ENCODE data around the gene COMMD1.

Gene COMMD1

DNA sequence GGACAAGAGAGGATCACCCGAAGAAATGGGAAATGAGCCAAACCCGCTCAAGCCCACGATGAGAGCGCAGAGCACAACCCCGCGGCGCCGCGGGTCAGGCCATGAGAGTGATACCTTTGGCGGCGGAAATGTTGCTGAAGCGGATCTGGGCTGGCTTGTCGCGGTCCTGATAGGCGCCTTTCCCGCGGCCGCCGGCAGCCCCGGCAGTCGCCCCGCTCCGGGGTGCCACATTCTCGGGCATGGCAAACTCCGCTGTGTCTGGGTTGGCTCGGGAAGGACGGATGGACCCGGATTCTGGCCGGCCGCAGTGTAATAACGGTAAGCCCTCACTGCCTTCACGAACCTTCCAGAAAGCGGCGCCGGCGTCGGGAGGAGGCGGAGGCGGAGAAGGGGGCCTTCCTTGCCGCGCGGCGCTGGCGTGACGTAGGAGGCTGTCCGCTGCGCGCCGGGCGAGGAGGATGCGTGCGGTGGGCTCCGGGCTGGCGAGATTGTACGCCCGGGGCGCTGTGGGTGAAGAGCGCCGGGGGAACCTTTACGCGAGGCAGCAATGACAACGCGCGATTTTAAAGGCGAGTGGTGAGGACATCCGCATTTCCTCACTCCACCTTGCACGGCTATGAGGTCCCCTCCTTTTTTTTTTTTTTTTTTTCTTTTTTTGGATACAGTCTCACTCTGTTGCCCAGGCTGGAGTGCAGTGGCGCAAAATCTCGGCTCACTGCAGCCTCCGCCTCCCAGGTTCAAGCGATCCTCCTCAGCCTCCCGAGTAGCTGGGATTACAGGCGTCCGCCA lies 17.0 kb upstream of the COMMD1 start, which contains the start of gene CCT4 (continued):
- TF ChIP-seq ZNF518A (tag by site-specific recombination; conservative IDR thresholded peaks at IDR 0.05; ENCODE audit: low read depth) (peak; percentile 31; the same call in 1 of the 2 replicates), KLF9 (tag by site-specific recombination; IDR thresholded peaks at IDR 0.05; ENCODE audit: low read depth) (peak; percentile 50), ZNF184 (tag by site-specific recombination; IDR thresholded peaks at IDR 0.05) (no peak), ZNF311 (tag by site-specific recombination; IDR thresholded peaks at IDR 0.05; ENCODE audit: borderline replicate concordance) (no peak), ZNF654 (tag by site-specific recombination; IDR thresholded peaks at IDR 0.05; ENCODE audit: low read depth) (no peak), KLF10 (tag by site-specific recombination; IDR thresholded peaks at IDR 0.05) (0 out of 2 replicates have a peak, but pooled peaks have one; percentile 25), MEIS1 (CRISPR knock-in tag; IDR thresholded peaks at IDR 0.05; ENCODE audit: borderline replicate concordance) (no peak), ZNF747 (tag by site-specific recombination; IDR thresholded peaks at IDR 0.05) (no peak), ZNF404 (tag by site-specific recombination; IDR thresholded peaks at IDR 0.05) (no peak), PRDM4 (tag by site-specific recombination; IDR thresholded peaks at IDR 0.05) (peak; percentile 40; the same call in 1 of the 2 replicates), SCRT2 (tag by site-specific recombination; IDR thresholded peaks at IDR 0.05) (no peak), ZNF148 (tag by site-specific recombination; IDR thresholded peaks at IDR 0.05; ENCODE audit: borderline replicate concordance) (no peak), ZNF768 (tag by site-specific recombination; IDR thresholded peaks at IDR 0.05) (no peak), REPIN1 (tag by site-specific recombination; IDR thresholded peaks at IDR 0.05; ENCODE audit: low read depth) (no peak), ZNF777 (tag by site-specific recombination; IDR thresholded peaks at IDR 0.05; ENCODE audit: borderline replicate concordance) (peak; percentile 72), ZNF596 (tag by site-specific recombination; IDR thresholded peaks at IDR 0.05) (no peak), ZNF155 (tag by site-specific recombination; IDR thresholded peaks at IDR 0.05) (no peak), ZNF133 (tag by site-specific recombination; IDR thresholded peaks at IDR 0.05) (no peak), ZBTB6 (tag by site-specific recombination; IDR thresholded peaks at IDR 0.05) (no peak), GLI2 (tag by site-specific recombination; IDR thresholded peaks at IDR 0.05; ENCODE audit: borderline replicate concordance, low read depth) (no peak), ZNF221 (tag by site-specific recombination; IDR thresholded peaks at IDR 0.05; ENCODE audit: borderline replicate concordance) (no peak), ZNF558 (tag by site-specific recombination; IDR thresholded peaks at IDR 0.05) (no peak), ZNF366 (tag by site-specific recombination; conservative IDR thresholded peaks at IDR 0.05) (peak; percentile 31; the same call in 1 of the 2 replicates)
- TF ChIP-seq, protein P1, sequence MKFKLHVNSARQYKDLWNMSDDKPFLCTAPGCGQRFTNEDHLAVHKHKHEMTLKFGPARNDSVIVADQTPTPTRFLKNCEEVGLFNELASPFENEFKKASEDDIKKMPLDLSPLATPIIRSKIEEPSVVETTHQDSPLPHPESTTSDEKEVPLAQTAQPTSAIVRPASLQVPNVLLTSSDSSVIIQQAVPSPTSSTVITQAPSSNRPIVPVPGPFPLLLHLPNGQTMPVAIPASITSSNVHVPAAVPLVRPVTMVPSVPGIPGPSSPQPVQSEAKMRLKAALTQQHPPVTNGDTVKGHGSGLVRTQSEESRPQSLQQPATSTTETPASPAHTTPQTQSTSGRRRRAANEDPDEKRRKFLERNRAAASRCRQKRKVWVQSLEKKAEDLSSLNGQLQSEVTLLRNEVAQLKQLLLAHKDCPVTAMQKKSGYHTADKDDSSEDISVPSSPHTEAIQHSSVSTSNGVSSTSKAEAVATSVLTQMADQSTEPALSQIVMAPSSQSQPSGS (tag by site-specific recombination; IDR thresholded peaks at IDR 0.05; ENCODE audit: low read depth) = no peak
- TF ChIP-seq, protein P2, sequence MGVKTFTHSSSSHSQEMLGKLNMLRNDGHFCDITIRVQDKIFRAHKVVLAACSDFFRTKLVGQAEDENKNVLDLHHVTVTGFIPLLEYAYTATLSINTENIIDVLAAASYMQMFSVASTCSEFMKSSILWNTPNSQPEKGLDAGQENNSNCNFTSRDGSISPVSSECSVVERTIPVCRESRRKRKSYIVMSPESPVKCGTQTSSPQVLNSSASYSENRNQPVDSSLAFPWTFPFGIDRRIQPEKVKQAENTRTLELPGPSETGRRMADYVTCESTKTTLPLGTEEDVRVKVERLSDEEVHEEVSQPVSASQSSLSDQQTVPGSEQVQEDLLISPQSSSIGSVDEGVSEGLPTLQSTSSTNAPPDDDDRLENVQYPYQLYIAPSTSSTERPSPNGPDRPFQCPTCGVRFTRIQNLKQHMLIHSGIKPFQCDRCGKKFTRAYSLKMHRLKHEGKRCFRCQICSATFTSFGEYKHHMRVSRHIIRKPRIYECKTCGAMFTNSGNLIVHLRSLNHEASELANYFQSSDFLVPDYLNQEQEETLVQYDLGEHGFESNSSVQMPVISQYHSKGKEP (tag by site-specific recombination; IDR thresholded peaks at IDR 0.05) = peak; percentile 4; the same call in 1 of the 2 replicates
